HG02623 (cell line): Measurements from ENCODE around the gene PTGES3L.
"Not testable (repeated sequence)": the region's sequence is repeated elsewhere in the genome, so short reads cannot be mapped to it uniquely, and the experiment has no call there.

Source experiments
- ATAC-seq: cut with Tn5 transposase; IDR thresholded peaks from one replicate; pipeline ENCODE4 v1.9.1; 2021; ENCODE audit warnings: moderate library complexity; ENCODE audit not compliant: unreplicated experiment

The PTGES3L gene

GRCh38 chr17:42922294-42922693 is 57.6 kb downstream of the PTGES3L start:
- no peak for ATAC-seq

DNA sequence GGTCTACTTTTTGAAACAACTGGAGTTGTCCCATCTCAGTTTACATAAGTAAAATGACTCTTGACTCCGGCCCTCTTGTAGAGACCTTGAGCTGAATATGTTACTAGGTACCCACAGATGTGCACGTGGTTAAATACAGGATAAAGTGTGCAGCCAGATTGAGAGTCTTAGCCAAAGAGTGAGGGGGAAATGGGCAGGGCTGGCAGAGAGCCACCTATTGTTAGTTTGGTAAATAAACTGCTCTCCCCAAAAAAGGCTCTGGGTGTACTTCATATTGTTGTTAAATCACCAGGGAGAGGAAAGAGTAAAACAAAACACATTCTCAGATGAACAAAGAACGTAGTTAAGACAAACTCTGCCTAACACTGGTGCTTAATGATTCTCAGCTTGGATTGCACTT is 59.0 kb downstream of the PTGES3L start:
- no peak for ATAC-seq

DNA sequence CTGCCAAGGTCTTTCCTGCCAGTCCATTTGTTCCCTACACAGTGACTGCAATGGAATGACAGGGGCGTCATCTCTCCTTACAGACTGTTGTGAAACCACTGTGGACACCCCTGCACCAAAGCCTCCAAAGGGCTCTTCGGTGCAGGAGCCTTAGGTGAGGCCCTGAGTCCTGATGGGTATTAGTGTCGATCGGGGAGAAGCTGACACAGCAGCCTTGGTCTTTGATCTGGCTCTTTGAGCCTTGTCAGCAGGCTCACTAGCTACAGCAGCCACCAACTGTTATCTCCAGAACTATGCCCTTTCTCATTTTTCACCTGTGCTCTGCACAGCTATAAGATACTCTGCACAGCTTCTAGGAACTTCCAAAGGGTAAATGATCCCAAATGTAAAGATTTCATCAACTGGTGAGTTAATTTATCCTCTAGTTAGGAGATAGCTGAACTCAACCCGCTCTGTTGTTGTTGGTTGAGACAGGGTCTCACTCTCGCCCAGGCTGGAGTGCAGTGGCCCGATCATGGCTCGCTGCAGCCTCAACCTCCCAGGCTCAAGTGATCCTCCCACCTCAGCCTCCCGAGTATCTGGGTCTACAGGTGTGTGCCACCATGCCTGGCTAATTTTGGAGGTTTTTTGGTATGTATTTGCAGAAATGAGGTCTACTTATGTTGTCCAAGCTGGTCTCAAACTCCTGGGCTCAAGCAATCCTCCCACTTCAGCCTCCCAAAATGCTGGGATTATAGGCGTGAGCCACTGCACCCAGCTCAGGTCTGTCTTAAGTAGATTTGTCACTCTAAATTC is 59.6 kb downstream of the PTGES3L start:
- ATAC-seq: no peak

DNA sequence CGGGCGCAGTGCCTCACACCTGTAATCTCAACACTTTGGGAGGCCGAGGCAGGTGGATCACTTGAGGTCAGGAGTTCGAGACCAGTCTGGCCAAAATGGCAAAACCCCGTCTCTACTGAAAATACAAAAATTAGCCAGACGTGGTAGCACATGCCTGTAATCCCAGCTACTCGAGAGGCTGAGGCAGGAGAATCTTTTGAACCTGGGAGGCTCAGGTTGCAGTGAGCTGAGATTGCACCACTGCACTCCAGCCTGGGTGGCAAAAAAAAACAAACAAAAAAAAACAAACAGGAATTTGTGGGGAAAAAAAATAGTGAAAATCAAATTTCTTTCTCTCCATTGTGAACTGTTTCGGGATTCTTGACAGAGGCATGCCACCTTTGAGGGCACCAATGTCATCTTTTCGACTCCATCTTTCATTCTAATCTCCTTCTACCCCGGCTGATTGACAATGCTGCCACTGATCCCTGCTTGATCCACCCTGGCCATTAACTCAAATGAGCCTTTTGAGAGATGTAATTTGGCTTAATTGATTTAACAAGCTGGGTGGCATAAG is 60.3 kb downstream of the PTGES3L start:
- ATAC-seq: not testable (repeated sequence)

GRCh38 chr17:42918902-42919521 is 60.9 kb downstream of the PTGES3L start:
- ATAC-seq: no peak
